ENCODE measurements around the gene VEPH1.

VEPH1 gene

GRCh38 chr3:157394411-157394810 is 108.8 kb downstream of the VEPH1 start:
- H3K4me3 ChIP-seq (ENCODE audit: low read depth, low read length) = no peak overlapping the region
- no peak for TF ChIP-seq CTCF (IDR thresholded peaks at IDR 0.05; ENCODE audit: insufficient read depth, low read length, missing control alignments)
- ChIA-PET CTCF (interaction anchor here (1.3 kb wide), 1 partner anchor 190 kb away, joined by 3 read pairs; no protein-coding TSS in a partner anchor), POLR2A (no interaction called here)
- no peak for DNase-seq (ENCODE audit: low read depth, low spot score)

- H3K4me3 ChIP-seq (ENCODE audit: low read depth, low read length) = no peak overlapping the region
- ChIA-PET CTCF (interaction anchor here (1.3 kb wide), 1 partner anchor 189 kb away, joined by 3 read pairs; no protein-coding TSS in a partner anchor), POLR2A (no interaction called here)
- DNase-seq (ENCODE audit: low read depth, low spot score) = no peak
- no peak for TF ChIP-seq CTCF (IDR thresholded peaks at IDR 0.05; ENCODE audit: insufficient read depth, low read length, missing control alignments)
These were observed 110.1 kb downstream of the VEPH1 start for GRCh38 chr3:157393113-157393512.

- H3K4me3 ChIP-seq (ENCODE audit: low read depth, low read length) = no peak overlapping the region
- ChIA-PET POLR2A (no interaction called here), CTCF (interaction anchor here (1.3 to 2.2 kb wide), 3 partner anchors 11 to 190 kb away, joined by 3 to 6 read pairs (median 4); no protein-coding TSS in a partner anchor)
- no peak for TF ChIP-seq CTCF (IDR thresholded peaks at IDR 0.05; ENCODE audit: insufficient read depth, low read length, missing control alignments)
- no peak for DNase-seq (ENCODE audit: low read depth, low spot score)
These were observed 111.1 kb downstream of the VEPH1 start for GRCh38 chr3:157392104-157392503.

- ChIA-PET CTCF (interaction anchor here (2.2 kb wide), 1 partner anchor 25 kb away, joined by 6 read pairs; no protein-coding TSS in a partner anchor), POLR2A (no interaction called here)
- TF ChIP-seq CTCF (IDR thresholded peaks at IDR 0.05; ENCODE audit: insufficient read depth, low read length, missing control alignments) = no peak
- no peak for DNase-seq (ENCODE audit: low read depth, low spot score)
- no peak overlapping the region for H3K4me3 ChIP-seq (ENCODE audit: low read depth, low read length)
These were observed 112.3 kb downstream of the VEPH1 start for GRCh38 chr3:157390713-157391515.

- TF ChIP-seq CTCF (IDR thresholded peaks at IDR 0.05; ENCODE audit: insufficient read depth, low read length, missing control alignments) = no peak
- DNase-seq (ENCODE audit: low read depth, low spot score) = no peak
- ChIA-PET POLR2A (no interaction called here), CTCF (interaction anchor here (1.2 to 1.3 kb wide), 2 partner anchors 11 to 59 kb away, joined by 4 read pairs; no protein-coding TSS in a partner anchor)
- H3K4me3 ChIP-seq (ENCODE audit: low read depth, low read length) = no peak overlapping the region
These were observed 114.2 kb downstream of the VEPH1 start for GRCh38 chr3:157388976-157389375.

- no peak overlapping the region for H3K4me3 ChIP-seq (ENCODE audit: low read depth, low read length)
- POLR2A ChIA-PET = no interaction called here
- CTCF ChIA-PET = no interaction called here
- DNase-seq (ENCODE audit: low read depth, low spot score) = no peak
- TF ChIP-seq CTCF (IDR thresholded peaks at IDR 0.05; ENCODE audit: insufficient read depth, low read length, missing control alignments) = no peak
These were observed 115.3 kb downstream of the VEPH1 start for GRCh38 chr3:157387708-157388435.

Measured in AG04449 (cell line).